Panc1 (cell line): ENCODE results near the gene GOLGA6C. TPM values are rescaled to one million over a fixed set of nuclear protein-coding genes. Genes with fewer than 3 reads are reported as not detected.
"Not testable (repeated sequence)": the region's sequence is repeated elsewhere in the genome, so short reads cannot be mapped to it uniquely, and the experiment has no call there.

Experiments
- ATAC-seq: fragments of 200-7000 bp; cut with Tn5 transposase; 2 replicates; pipeline ENCODE4 v1.9.1; 2020; ENCODE audit warnings: mild to moderate bottlenecking, moderate library complexity
- BruUV-seq: library from RNA; stranded (reverse); fragments of 400-500 nt; replicated peaks from 2 replicates; lab custom pipeline; 2021; lab: Mats Ljungman, UMichigan
- CTCF ChIA-PET: fragments of 300-600 bp; sonication (Branson Sonifier 250); formaldehyde crosslinking; loops from one replicate; lab custom pipeline; 2022; ENCODE audit warnings: antibody characterized with exemption; lab: Charles Lee
- POLR2A ChIA-PET: fragments of 300-600 bp; sonication (Branson Sonifier 250); formaldehyde crosslinking; loops from one replicate; lab custom pipeline; 2022; ENCODE audit warnings: antibody characterized with exemption; lab: Charles Lee
- DNase-seq: peaks from one replicate; pipeline ENCODE4 v3.0.0-alpha.2; 2010; ENCODE audit warnings: low read depth, low spot score
- H3K27ac ChIP-seq: 2 replicates; pipeline ENCODE4 v1.5.1; 2011; ENCODE audit warnings: mild to moderate bottlenecking, low read length, inconsistent platforms
- H3K27me3 ChIP-seq: fragments of 200-500 bp; sonication (Bioruptor generic); 2 replicates; pipeline ENCODE4 v1.6.0; 2014; ENCODE audit warnings: low read length, inconsistent platforms; ENCODE audit not compliant: control insufficient read depth, insufficient read depth
- H3K36me3 ChIP-seq: fragments of 200-500 bp; sonication (Bioruptor generic); 2 replicates; pipeline ENCODE4 v1.5.1; 2014; ENCODE audit warnings: inconsistent platforms, mild to moderate bottlenecking, low read length, moderate library complexity; ENCODE audit not compliant: control insufficient read depth, insufficient read depth
- H3K4me1 ChIP-seq: 2 replicates; pipeline ENCODE4 v1.5.1; 2011; ENCODE audit warnings: inconsistent platforms, mild to moderate bottlenecking, low read length, moderate library complexity; ENCODE audit not compliant: control insufficient read depth, insufficient read depth
- H3K4me3 ChIP-seq, 2 experiments: 2 replicates each; pipeline ENCODE4 v1.5.1; 2011 to 2012; ENCODE audit warnings: low read depth in 2 of 2, low read length in 2 of 2, mild to moderate bottlenecking in 2 of 2, inconsistent platforms in 1 of 2, moderate library complexity in 1 of 2
- H3K9me3 ChIP-seq: fragments of 200-500 bp; sonication (Bioruptor generic); 2 replicates; pipeline ENCODE4 v1.5.1; 2014; ENCODE audit warnings: low read depth, mild to moderate bottlenecking, inconsistent platforms, low read length, moderate library complexity; ENCODE audit not compliant: control insufficient read depth, insufficient read depth
- CTCF ChIP-seq: fragments of 450-650 bp; IDR thresholded peaks from 2 replicates; pipeline ENCODE4 v1.5.1; 2017; ENCODE audit warnings: mild to moderate bottlenecking
- POLR2AphosphoS5 ChIP-seq: IDR thresholded peaks from 2 replicates; pipeline ENCODE4 v1.6.1; 2012; ENCODE audit warnings: mild to moderate bottlenecking, low read depth, low read length, moderate library complexity
- REST ChIP-seq, 2 experiments: IDR thresholded peaks; 2 replicates each; pipeline ENCODE4 v1.6.1; 2011 to 2012; ENCODE audit warnings: low read depth in 2 of 2, control low read depth in 1 of 2, low read length in 1 of 2, mild to moderate bottlenecking in 1 of 2, moderate library complexity in 1 of 2; ENCODE audit not compliant: insufficient read depth in 1 of 2
- SIN3A ChIP-seq: IDR thresholded peaks from 2 replicates; pipeline ENCODE4 v1.6.1; 2012; ENCODE audit warnings: low read depth, mild to moderate bottlenecking, low read length, moderate library complexity, borderline replicate concordance; ENCODE audit not compliant: insufficient read depth
- TCF7L2 ChIP-seq: IDR thresholded peaks from 2 replicates; pipeline ENCODE4 v1.6.1; 2011; ENCODE audit warnings: mild to moderate bottlenecking, low read depth, low read length, inconsistent platforms
- in situ Hi-C: cut with HindIII; loops from 2 replicates; pipeline ENCODE4 v1.10.0; 2016; ENCODE audit warnings: low sequenced_read_pairs, low pct_unique_long_range_greater_than_20kb
- intact Hi-C: fragments of 100-400 bp; cut with micrococcal nuclease; formaldehyde crosslinking; loops from one replicate; pipeline ENCODE4 v1.10.0; 2022; ENCODE audit not compliant: unreplicated experiment
- total RNA-seq: library from RNA; stranded (reverse); gene quantifications from one replicate; pipeline ENCODE4 v1.2.1, GENCODE V29; 2021; ENCODE audit not compliant: unreplicated experiment

Gene GOLGA6C
- total RNA-seq, 1 experiment from 2014 or later: not detected

- POLR2A ChIA-PET: no interaction called here
- no peaks in the 10 kb centered on the region for H3K4me1 ChIP-seq
- TF ChIP-seq CTCF (no peak), SIN3A (no peak), TCF7L2 (no peak), POLR2AphosphoS5 (no peak)
- ATAC-seq: no peak
- H3K36me3 ChIP-seq: no peaks in the 10 kb centered on the region
- DNase-seq: no peak
- H3K4me3 ChIP-seq: no peak overlapping the region
- CTCF ChIA-PET: no interaction called here
- no peak overlapping the region for H3K27ac ChIP-seq
- no peaks in the 10 kb centered on the region for H3K9me3 ChIP-seq
- intact Hi-C loops: no loop called here
- in situ Hi-C loops: no loop called here
- BruUV-seq: no TSS peak
- peaks cover 2% of the 10 kb centered on the region; the same call in 1 of the 2 replicates for H3K27me3 ChIP-seq
These were observed 44.2 kb downstream of the GOLGA6C start for GRCh38 chr15:75302318-75302717.

- intact Hi-C loops, H3K4me3 ChIP-seq, H3K9me3 ChIP-seq, H3K27me3 ChIP-seq, BruUV-seq, H3K27ac ChIP-seq, CTCF ChIA-PET, H3K4me1 ChIP-seq, H3K36me3 ChIP-seq, ATAC-seq, POLR2A ChIA-PET, DNase-seq, in situ Hi-C loops: not testable (repeated sequence)
These were observed 44.6 kb downstream of the GOLGA6C start for GRCh38 chr15:75302753-75303152.

- no peak for DNase-seq
- in situ Hi-C loops: no loop called here
- peaks cover 5% of the 10 kb centered on the region; the same call in 1 of the 2 replicates for H3K27me3 ChIP-seq
These were observed 48.1 kb downstream of the GOLGA6C start for GRCh38 chr15:75306188-75306587.

More at GRCh38 chr15:75306188-75306587, 48.1 kb downstream of the GOLGA6C start:
- no peak overlapping the region for H3K27ac ChIP-seq
- intact Hi-C loops: loop anchor here (5.0 kb wide), 1 partner anchor 274 kb away; no protein-coding TSS in a partner anchor
- no peak overlapping the region for H3K4me3 ChIP-seq
- TF ChIP-seq TCF7L2 (no peak), POLR2AphosphoS5 (no peak), SIN3A (no peak), CTCF (no peak), REST (IDR thresholded peaks at IDR 0.05; ENCODE audit: insufficient read depth in 1 of 2, low read depth in 2 of 2, low read length in 1 of 2) (no peak)
- no peak for ATAC-seq
- H3K36me3 ChIP-seq: no peaks in the 10 kb centered on the region
- ChIA-PET POLR2A (no interaction called here), CTCF (no interaction called here)
- H3K4me1 ChIP-seq: peaks cover 4% of the 10 kb centered on the region
- H3K9me3 ChIP-seq: no peaks in the 10 kb centered on the region
- BruUV-seq: no TSS peak
